HG02852 (cell line): ENCODE measurements around the gene PEX3.
"Not testable (repeated sequence)": the region's sequence is repeated elsewhere in the genome, so short reads cannot be mapped to it uniquely, and the experiment has no call there.

Source experiments
- ATAC-seq: cut with Tn5 transposase; IDR thresholded peaks from one replicate; pipeline ENCODE4 v1.9.1; 2021; ENCODE audit warnings: mild to moderate bottlenecking, moderate library complexity; ENCODE audit not compliant: unreplicated experiment

PEX3 gene

DNA sequence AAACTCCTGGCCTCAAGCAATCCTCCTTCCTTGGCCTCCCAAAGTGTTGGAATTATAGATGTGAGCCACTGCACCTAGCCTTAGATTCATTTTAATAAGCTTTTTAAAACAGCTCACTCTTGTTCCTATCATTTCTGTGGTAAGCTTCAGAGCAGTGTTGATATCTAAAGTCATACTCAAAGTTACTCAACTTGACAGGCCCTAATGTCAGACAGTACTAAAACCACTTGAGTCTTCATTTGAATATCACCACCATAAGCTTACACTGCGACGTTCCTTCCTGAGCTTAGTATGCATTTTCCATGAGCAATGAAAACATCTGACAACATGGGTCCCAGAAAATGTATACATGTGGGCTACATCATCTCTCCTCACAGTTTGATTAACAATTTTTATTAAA lies 54.9 kb downstream of the PEX3 start:
- peak; percentile 43 for ATAC-seq

DNA sequence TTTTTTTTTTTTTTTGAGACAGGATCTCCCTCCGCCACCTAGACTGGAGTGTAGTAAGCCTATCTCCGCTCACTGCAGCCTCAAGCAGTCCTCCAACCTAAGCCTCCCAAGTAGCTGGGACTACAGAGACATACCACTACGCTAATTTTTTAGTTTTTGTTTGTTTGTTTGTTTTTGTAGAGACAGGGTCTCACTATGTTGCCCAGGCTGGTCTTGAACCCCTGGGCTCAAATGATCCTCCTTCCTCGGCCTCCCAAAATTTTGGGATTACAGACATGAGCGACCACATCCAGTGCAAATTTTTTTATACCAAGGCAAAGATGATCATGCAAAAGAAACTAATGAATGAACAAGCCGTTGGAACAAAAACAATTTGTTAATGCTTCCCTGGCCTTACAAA lies 55.6 kb downstream of the PEX3 start:
- ATAC-seq: no peak

DNA sequence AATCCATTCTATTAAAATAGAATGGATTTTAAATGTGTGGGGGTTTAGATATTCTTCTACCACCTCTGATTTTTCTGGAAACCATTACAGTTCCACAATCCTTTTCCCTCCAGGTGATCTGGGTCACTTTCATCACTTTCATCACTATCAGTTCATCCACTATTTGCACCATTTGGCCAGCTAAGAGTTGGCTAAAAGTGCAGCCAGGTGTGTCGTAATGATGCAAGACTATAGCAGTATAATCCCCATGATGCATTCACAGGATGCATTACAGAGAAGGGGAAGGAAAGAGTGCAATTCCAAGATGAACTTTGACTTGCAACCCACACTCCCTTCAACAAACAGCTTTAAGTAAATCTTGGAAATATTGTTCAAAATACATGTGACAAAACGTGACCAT lies 56.0 kb downstream of the PEX3 start:
- ATAC-seq: no peak

DNA sequence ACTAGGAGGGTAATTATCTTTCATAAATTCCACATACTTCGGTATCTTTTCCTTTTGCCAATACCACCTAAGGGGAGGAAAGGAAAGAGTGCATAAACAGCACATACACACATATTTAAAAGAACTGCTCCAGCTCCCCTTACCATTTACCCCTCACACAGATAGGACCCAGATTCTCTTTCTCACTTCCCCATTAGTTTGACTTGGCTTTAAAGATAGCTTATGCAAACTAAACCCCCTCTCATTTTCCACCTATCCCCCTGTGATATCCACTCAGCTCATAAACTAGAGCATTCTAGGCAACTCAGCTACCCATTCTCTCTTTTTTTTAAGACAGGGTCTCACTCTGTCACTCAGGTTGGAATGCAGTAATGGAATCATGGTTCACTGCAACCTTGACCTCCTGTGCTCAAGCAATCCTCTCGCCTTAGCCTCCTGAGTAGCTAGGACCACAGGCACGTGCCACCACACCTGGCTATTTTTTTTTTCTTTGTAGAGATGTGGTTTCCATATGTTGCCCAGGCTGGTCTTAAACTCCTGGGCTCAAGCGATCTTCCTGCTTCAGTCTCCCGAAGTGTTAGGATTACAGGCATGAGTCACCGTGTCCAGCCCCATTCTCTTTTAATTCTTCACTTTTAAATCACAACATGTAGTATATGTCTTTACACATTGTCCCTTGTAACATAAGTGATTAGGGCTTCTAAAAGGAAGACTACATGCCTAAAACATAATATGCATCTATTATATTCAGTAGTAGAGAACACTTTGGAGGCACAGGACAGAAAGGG lies 56.9 kb downstream of the PEX3 start:
- ATAC-seq: peak; percentile 53

DNA sequence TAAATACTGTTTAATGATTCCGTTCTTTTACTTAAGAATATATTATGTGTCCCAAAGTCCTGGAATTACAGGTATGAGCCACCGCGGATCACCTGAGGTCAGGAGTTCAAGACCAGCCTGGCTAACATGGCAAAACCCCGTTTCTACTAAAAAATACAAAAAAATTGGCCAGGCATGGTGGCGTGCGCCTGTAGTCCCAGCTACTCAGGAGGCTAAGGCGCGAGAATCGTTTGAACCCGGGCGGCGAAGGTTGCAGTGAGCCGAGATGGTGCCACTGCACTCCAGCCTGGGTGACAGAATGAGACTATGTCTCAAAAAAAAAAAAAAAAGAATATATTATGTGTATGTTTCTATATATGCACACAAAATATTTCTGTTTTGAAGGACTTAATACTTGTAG lies 59.7 kb downstream of the PEX3 start:
- not testable (repeated sequence) for ATAC-seq

DNA sequence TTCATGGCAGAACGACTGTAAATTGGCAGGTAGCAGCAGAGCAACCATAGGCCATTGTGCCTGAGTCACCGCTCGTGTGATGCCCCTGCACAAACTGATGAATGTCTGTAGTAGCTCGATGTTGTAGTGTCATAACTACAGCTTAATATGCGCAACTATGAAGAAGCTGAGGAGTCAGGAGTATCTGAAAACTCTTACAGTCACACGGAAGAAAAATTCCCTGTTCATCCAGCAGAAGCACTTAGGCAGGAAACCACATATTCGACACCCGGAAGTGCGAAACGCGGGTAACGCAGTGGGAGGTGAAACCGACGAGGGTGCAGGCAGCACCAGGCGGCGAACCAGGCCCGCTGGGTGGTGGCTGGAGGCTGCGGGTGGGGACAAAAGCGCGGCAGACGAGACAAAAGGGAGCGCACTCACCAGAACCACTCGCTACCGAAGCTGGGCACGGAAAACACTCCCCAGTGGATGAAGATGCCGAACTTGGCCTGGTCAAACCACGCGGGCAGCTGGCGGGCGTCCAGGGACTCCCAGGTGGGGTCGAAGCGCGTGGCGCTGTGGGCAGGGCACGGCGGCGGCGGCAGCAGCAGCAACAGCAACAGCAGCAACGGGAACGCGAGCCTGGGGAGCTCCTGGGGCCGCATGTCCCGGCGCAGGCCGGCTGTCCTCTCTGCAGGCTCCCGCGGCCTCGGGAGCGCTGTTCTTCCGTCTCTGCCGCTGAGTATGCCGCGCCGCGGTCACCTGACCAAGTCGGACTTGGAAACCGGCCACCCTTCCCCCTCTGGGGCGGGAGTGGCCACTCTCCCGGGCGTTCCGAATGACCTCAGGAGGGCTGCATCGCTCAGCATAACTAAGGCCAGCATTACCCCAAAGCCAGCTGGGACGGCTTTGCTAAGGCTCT lies 60.6 kb downstream of the PEX3 start, which contains the start of gene FUCA2:
Gene FUCA2, minus strand, starts transcription at position 730 of the 901 bp plus-strand sequence. Its CDS starts 86 bp downstream, at position 644.
- ATAC-seq: peak; percentile 63

DNA sequence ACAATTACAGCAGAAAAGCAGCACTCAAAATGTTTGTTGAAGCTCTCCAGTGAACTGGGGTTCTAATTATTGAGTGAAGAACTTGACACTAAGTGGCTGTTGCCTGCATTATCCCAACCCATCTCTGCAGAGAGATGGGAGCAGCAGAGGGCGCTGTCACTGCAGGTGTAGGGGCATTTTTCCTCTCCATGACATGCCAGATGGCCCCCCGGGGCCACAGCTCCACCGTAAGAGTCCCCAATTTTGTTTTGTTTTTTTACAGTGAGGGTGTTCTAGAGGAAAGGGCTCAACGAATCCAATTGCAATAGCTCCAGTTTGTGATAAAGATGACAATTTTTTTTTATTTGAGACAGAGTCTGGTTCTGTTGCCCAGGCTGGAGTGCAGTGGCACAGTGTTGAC lies 62.8 kb downstream of the PEX3 start:
- ATAC-seq: no peak

DNA sequence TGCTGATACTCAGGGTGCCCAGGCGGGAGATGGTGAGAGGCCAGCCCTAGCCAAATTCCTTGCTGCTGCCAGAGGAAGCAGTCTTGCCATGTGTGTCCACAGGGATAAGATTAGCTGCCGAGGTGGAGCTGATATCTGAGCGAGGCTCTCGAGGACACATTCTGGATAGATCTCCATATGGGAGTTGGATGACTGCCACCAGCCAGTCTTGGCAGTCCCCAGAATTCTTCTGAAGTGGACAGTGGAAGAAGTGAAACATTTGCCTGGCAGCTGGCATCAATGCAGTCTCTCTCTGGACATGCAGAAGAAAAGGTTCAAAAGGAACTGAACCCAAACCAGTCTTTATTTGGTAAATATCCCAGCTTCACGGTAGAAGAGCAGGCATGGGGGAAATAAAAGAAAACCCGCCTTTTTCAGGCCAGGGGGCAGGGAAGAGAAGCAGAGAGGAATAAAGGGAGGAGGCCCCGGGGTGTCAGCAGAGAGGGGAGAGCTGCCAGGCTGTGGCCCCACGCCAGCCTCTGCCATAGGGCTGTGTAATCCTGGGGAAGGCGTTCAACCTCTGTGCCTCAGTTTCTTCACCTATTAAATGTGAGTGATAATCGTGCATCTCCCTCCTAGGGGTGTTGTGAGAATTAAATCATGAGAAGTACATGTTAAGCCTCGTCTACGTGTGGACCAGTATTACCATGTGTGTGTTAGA lies 64.6 kb downstream of the PEX3 start:
- no peak for ATAC-seq

DNA sequence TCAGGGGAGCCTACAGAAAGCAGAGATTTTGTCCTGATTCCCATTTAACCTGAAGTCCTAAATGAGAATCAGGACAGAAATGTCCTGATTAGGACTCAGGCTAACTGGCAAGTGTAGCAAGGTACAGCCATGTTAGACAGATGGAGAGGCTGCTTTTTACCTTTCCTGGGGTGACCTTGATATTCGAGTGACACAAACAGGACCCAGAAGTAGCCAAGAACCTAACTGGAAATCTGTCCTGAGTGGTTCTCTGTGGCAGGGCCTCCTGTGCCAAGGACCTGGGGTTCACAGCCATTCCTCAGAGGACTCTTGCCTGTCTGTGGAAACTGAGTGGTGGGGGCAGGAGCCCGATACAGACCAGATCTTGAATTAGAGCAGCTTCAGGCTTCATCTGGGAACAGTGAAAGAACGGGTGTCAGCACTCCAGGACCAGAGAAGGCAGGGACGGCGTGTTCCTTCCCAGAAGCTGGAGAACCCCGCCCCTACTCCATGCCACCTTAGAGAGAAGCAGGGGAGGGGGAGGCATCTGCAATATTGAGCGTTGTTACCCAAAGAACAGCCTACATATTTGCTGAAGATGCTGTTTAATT lies 65.3 kb downstream of the PEX3 start:
- no peak for ATAC-seq

DNA sequence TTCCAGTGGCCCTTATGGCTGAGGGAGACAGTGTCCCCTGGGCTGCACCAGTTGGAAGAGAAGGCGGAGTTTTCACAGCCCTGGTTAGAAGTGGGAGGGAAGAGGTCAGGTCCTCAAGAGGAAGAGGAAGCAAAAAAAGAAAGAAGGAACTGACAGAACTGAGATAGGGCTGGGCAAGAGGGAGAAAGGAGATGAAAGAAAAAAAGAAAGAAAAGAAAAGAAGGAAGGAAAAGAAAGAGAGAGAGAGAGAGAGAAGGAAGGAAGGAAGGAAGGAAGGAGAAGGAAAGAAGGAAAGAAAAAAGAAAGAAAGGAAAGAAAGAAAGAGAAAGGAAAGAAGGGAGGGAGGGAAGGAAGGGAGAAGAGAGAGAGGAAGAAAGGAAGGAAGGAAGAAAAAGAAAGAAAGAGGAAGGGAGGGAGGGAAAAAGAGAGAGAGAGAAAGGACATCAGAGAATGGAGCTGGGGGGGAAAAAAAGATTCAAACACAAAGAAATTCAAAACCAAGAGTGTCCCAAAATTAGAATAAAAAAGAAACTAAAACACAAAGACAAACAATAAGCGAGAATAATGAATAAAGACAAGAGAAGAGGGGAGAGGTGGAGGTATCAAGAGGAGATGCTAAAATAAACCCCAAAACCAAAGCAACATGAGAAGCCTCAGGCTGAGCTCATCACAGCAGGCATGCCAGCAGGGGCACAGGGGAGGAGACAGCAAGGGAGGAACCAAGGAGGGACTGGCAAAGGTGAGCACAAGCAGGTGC lies 66.3 kb downstream of the PEX3 start:
- no peak for ATAC-seq

DNA sequence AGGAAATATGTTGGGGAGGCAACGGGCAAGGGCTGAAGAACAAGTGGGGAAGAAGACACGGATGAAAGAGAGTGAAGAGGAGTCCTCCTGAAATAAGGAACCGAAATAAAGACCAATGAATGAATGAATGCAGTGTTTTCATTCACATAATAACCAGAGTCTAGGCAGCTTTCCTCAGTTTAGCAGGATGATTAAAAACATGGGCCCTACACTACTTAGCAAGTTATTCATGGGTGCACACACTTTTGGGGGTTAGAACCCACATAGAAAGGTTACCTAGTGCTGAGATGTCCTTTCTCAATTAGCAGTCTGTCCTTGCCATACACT lies 66.8 kb downstream of the PEX3 start:
- ATAC-seq: no peak

DNA sequence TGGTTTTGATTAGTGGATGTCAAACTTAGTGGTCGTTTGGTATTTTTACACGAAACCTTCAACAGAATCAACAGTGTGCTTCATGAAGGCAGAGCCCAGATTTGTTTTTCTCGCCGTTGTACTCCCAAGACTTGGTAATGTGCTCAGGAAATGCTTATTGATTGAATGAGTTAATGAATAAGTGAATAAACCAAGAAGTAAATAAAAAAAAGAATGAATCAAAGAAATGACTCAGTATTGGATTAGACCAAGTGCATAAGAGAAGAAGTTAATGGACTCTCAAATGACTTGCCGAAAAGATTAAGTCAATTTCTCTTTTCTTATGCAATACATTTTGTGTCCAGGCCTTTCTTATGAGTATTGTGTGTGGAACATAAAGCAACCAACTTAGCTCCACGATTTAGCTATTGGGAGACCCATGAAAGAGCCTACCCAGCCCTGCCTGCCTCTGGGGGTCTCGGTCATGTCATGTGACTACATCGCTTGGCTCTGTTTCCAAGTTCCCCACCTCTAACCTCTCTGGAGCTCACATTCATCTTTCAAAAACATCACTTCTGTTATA lies 71.5 kb downstream of the PEX3 start:
- ATAC-seq: no peak

DNA sequence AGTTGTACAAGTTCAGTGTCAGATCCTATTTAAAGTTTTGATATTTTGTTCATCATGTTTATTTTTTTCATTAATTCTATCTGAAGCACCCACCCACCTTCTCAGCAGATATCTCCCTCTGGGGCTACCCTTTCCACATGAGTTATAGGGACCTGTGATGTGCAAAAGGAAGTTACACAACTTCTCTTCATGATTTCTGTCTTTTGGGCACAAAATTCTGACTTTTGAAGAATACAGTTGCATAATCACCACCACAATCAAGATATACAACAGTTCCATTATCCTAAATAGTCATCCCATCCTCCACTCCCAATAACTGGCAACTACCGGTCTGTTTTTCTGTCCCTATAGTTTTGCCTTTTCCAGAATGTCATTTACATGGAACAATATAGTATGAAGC lies 74.8 kb downstream of the PEX3 start:
- ATAC-seq: no peak

DNA sequence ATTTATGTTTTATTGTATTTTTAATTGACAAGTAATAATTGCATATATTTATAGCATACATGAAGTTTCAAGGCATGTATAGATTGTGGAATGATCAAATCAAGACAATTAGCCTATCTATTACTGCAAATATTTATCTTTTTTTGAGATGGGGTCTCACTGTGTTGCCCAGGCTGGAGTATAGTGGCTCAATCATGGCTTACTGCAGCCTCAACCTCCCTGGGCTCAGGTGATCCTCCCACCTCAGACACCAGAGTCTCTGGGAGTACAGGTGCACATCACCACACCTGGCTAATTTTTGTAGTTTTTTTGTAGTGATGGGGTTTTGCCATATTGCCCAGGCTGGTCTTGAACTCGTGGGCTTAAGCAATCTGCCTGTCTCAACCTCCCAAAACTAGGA lies 77.1 kb downstream of the PEX3 start:
- ATAC-seq: no peak

DNA sequence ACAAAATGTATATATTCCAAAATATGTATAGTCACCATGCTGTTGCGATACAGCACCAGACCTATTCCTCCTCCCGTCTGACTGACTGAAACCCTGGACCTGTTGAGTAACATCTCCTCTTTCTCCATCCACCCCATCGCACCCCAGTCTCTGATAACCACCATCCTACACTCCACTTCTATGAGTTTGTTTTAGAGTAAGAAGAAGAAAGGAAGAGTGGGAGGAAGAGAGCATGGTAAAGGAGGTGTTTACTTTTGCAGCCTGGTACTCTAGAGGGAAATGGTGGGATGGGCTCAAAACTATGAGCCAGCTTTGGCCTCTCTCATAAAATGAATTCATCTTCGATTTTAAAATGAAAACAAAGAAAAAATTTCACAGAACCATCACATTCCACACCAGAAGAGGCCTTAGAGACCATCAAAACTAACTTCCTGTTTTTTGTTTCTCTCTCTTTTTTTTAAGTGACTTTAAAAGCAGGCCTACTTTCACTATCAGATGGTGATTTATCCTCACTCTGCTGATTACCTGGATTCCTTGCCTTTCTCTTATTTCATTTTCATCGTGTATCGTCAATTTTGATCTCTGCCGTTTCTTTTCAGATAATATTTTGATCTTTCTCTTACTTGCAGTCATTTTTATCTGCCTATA lies 77.7 kb downstream of the PEX3 start:
- ATAC-seq: peak; percentile 79

DNA sequence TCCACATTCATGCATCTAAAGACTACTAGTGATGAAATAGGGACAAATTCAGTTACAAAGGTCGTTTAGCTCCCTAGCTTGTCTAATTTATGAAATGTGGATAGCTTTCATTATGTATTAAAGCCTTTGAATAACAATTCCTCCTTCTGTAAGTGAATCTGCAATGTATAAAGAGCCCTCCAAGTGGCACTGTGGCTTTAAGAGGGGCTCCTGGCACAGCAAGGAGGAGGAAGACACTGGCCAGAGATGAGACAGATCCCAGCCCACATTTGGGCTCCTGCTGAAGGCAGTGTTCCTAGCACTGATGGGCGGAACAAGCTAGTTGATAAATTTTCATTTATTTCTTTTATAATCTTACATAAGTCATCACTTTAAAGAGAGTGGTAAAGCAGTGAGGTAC lies 78.5 kb downstream of the PEX3 start:
- ATAC-seq: no peak

DNA sequence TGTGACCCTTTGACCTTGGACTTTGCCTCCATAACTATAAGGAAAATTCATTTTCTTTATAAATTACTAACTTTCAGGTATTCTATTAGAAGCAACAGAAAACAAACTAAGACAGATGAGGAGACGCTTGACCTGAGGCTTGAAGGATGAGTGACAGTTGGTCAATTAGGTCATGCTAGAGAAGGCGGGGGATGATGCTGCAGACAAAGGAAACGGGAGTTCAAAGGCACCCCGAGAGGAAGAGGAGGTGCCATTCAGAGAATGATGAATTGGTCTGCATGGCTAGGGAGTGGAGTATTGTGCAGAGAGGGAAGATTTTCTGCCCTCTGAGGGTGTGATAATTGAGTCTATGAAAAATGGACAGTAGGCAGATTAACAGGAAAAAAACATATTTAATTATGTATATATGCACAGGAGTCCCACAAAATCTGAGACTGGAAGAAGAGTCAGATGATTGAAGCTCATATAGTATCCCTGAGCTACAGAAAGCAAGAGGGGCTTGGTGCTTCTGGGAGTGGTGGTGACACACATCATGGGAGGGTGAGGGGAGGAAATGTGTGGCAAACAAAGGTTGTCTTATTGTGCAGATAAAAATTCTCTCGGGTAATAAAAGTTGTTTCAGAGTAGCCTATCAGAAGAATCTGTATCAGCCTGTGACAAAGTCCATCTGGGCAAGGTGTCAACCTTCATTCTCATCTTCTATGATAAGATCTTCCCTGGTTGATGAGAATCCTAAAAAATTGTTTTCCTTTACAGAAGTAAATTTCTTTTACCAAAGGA lies 81.3 kb downstream of the PEX3 start:
- ATAC-seq: no peak

DNA sequence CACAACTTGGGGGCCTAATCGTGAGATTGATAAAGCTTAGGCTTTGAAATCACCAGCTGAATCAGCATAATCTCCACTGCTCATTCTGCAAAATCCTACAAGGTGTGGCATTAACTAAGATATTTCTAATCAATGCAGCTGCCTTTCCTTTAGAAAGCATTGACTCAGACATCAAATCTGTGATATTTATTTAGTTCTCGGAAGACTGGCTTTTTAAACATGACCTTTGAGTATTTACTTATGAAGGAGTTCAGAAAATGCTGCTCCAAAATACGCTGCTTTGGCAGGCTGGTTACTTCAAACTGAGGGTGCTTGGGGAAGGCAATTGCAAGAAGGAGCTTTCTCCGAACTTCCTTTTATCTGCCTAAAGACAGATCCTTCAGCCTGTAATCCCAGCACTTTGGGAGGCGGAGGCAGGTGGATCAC lies 84.6 kb downstream of the PEX3 start:
- ATAC-seq: no peak

DNA sequence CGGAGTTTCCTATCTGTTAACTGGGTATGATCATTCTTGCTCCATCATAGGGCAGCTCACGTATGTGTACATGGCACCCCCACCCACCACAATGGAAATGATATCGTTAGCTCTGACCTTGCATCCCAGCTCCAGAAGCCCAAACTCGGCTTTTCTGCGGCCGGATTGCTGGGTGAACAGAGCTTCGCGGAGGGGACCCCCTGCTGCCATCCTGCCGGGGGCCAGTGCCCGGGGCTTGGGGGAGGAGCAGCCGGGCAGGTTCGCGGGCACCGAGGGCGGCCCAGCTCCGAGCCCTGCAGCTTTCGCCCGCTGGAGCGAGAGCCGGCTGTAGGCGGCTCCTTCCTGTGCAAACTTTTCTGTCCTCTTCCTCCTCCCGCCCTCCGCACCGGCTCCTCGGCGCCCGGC lies 85.9 kb downstream of the PEX3 start:
- peak; percentile 76 for ATAC-seq
